GM19395 (cell line): ENCODE results near the gene EHF.

Experiments
- ATAC-seq: cut with Tn5 transposase; IDR thresholded peaks from one replicate; pipeline ENCODE4 v1.9.1; 2021; ENCODE audit warnings: mild to moderate bottlenecking, moderate library complexity; ENCODE audit not compliant: unreplicated experiment

The EHF gene

DNA sequence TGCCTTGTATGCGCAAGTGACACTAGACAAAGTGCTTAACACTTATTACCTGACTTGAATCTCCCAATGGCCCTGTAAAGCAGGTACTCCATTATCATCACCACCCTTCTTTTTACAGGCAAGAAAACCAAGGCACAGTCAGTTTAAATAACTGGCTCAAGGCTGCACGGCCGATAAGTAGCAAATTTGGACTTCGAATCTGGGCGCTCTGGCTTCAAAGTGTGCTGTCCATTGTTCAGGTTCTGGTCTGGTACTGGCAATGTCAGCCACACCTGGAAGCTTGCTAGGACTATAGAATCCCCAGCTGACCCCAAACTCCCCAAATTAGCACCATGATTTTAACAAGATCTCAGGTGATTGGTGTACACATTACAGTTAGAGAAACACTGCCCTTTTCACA lies 19.3 kb upstream of the EHF start:
- no peak for ATAC-seq

DNA sequence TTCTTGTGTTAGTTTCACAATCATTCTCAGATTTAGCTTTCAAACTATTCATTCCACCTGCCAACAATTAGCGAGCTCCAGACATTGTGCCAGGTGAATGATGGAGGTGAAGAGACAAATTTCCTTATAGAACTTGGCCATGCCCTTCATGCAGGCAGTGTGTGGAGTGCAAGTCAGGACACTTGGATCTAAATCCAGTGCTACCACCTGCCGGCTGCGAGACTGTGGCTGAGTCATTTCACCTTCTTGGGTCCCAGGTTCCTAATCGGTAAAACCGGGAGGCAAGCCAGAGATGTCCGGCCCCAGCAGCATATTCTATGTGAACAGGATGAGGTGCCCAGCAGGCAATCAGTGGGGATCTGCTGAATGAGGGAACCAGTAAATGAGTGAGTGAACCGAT lies 18.6 kb upstream of the EHF start:
- no peak for ATAC-seq

DNA sequence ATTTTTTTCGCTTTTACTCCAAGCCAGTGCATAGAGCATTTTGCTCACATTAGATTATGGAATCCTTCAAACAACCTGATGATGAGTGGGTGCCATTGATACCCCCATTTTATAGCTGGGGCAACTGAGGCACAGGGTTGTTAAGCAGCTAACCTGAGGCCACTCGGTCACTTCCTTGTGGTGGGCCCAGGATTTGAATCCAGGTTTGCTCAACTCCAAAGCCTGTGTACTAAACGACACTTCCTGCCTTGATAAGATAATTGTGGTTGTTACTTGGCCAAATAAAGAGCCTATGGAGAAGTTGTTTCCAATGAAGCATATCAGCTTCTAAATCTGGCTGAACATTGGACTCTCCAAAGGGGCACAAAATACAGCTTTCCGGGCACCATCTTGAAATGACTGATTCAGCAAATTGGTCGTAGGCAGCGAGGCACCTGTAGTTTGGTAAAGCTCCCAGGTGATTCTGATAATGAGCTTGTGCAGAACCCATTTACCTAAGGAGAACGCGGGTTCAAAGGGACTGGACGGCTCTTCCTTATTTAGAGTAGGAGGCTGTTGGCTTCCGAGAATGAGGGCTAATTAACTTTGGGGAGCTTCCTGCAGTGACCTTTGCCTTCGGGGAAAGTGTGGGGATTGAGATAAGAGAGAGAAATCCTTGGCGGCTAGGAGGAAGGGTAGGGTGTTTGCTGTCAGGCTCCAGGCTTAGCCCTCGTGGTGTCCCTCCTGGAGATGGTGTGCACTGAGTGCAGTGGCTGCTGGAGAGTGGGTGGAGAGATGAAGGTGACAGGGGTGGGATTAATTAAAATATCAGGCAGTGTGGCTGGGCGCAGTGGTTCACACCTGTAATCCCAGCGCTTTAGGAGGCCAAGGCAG lies 17.5 kb upstream of the EHF start:
- ATAC-seq: no peak

GRCh38 chr11:34604145-34604544 lies 16.7 kb upstream of the EHF start:
- ATAC-seq: no peak

DNA sequence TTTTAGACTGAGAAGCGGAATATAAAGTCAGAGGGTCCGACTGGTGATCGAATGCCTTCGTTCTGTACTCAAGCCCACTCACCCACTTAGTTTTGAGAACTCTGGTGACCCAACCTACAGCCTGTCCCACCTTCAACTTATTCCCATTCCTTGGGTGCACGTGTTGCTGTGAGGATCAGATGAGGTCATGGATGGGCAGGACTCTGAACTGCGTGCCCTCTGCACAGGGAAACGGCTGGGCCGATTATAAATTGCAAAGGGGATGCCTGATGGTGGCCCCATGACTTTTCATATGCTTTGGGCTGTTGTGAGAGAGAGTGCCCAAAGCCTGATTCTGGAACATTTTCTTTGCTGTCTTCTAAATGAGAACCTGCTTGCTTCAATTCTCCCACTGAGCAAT lies 16.0 kb upstream of the EHF start:
- ATAC-seq: no peak

GRCh38 chr11:34605481-34606325 lies 15.2 kb upstream of the EHF start:
- no peak for ATAC-seq

GRCh38 chr11:34606326-34607120 lies 14.4 kb upstream of the EHF start:
- ATAC-seq: no peak

DNA sequence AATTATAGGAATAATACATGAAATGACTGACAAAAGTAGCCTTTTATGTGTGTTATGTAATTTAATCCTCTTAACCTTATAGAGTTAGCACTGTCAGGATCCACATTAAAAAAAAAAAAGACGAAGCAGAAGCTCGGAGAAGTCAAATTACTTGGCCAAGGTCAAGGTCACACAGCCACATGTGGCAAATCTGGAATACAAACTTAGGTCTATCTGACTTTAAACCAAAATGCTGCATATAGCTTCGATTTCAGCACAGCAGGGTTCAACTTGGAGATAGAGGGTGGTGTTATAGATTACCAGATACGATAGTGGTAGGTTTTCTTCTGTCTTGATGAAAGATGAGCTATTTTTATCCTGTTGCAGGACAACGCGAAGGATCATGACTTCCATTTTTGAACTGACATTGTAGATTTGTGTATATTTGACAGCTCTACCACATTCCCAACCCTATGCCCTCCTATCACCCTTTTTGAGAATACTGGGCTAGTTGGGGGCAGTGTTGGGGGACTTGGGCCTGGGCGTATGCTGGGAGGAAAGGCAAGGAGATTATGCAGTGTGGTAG lies 11.6 kb upstream of the EHF start:
- no peak for ATAC-seq

GRCh38 chr11:34609850-34610249 lies 11.0 kb upstream of the EHF start:
- ATAC-seq: no peak

DNA sequence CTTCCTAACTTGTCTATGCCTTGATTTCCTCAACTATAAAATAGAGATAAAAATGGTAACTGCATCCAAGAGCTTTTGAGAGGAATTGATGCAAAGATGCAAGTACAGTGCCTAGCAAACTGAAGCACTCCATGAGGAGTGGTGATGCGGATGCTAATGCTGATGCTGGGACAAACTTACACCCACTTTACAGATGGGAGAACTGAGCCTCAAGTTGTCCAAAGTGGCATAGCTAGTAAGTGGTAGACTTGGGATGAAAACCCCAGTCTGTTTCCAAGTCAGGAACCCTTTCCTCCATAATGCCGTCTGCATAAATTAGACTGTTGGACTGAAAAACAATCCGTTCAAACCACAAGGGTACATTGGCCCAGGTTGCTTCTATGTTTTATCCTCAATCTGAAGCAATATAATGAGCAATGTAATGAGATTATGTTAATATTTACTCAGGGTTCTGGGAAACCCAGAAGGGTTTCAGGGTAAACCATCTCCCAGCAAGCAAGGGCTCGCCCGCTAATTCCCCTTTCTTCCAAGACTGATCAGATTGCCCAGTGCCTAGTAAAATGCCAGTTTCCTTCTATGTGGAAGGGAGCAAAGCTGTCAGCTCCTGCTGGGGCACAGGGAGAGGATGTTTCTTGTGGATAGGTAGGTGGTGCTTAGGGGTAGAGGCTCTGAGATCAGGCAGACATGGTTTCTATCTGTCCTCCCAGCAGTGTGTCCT lies 10.4 kb upstream of the EHF start:
- ATAC-seq: no peak

DNA sequence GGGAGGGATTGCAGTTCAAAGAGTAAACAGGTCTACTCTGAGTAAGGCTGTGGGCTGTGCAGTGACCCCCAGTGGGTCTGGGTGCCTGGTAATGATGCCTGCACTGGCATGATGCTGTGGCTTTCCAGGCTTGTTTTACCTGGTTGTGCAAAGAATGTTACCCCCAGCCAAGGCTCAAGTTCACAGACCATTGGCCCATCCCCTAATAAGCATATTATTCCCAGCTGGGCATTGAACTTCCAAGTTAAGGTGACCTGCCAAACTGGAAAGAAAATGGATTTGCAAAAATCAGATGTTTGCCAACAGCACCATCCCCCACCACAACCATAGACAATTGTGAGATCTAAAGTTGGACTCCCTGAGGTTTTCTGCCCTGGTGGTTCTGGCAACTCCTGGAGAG lies 7.9 kb upstream of the EHF start:
- ATAC-seq: no peak

DNA sequence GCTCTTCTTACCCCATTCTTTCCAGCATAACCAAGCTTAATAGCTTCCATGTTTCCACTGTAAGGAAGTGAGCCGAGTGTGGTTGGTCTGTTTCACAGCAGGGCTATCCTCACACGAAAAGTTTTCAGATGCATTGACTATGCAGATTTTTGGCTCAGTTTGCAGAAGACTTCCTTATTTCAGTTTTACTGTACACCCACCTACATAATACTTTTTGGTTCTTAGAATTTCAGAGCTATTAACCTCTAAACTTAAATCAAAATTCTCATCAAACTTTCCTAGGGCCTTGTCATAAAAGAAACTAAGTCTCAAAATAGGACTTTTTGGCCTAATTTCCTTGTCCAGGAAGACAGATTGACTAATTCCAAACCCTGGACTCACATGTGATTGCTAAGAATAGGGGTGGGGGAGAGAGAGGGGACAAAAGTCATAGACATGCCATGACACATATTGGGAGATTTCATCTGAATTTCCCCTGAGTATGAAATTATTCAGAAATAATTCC lies 7.3 kb upstream of the EHF start:
- peak; percentile 89 for ATAC-seq

DNA sequence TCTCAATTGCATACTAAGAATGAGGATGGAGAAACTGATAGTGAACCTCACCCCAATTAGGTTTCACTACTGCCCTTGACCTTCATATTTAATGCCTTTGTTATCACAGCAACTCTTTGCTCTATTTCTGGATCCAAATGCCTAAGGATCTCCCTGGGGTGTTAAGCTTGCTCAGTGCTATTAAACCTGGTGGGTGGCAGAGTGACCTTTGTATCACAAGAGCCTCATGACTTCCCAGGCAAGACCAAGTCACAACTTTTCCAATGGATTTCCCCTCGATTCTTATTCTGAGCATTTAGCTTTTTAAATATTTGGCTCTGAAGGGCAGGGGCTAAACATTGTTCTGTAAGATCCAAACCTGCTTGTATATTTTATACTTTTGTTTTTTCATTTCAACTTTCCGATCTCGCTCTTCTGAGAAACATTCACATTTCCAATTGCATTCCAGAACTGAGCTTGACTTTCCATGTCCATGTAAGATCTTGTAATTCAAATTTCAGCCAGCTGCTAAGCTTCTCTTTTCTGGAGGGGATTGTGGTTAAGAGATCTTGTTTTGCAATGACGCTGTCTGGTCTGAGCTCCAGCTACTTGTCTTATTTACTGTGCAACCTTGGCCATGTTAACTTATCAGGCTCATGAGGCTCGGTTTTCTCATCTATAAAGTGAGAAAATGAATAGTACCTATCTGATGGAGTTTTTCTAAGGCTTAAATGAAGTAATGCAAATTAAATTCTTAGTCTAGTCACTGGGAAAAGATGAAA lies 6.4 kb upstream of the EHF start:
- ATAC-seq: peak; percentile 66

DNA sequence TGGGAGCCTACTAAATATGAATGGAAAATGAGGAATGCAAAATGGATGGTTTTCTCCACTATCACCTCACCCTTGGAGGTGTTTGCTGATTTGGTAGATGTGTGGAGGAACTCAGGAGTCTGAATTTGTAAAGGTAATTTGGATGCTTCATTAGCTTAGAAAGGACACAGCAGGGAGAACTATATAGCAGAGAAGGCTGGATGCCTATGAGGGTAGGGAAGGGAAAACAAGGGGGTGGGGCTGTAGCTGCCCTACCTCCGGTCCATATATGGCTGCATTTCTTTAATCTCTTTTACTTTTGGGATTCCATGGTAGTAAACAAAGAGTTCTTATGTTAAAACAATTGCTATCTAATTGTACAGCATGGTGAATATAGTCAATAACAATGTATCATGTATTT lies 4.8 kb upstream of the EHF start:
- ATAC-seq: no peak

GRCh38 chr11:34616830-34617504 lies 3.9 kb upstream of the EHF start:
- no peak for ATAC-seq

GRCh38 chr11:34618406-34618805 lies 2.5 kb upstream of the EHF start:
- ATAC-seq: no peak

DNA sequence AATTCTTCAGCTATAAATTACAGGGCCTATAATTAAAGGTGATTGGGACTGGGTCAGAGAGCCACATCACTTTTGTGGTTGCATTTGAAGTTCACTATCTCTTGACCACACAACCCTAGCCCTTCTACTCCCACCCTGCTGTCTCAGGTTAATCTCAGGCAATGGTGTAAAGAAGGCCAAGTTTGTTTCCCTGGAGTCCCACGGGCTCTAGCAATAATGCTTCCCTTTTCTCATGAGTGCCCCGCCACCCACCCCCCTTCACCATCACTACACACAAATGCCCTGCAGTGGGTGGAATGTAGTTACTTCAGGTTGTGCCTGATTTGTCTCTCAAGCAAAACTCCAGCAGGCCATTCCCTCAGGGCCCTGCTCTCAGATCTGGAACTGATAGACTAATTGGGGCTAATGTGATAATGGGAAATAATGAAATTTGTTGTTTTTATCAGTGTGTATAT lies 1.8 kb upstream of the EHF start:
- ATAC-seq: no peak

GRCh38 chr11:34620202-34620601 lies 691 bp upstream of the EHF start:
- ATAC-seq: no peak

- no peak for ATAC-seq
Measured at GRCh38 chr11:34621876-34622275, 983 bp downstream of the EHF start.
